Measurements from ENCODE around the gene USP48. TPM values are rescaled to one million over a fixed set of nuclear protein-coding genes. Genes with fewer than 3 reads are reported as not detected.
A peak's percentile ranks its signal among the peaks of the same experiment; 100 is the strongest.

Gene USP48
- total and polyA plus RNA-seq, 2 of the 13 experiments (the other 11 are each of a cell fraction or from before 2014, with no cell fraction given) = 30.4 to 30.7 TPM

DNA sequence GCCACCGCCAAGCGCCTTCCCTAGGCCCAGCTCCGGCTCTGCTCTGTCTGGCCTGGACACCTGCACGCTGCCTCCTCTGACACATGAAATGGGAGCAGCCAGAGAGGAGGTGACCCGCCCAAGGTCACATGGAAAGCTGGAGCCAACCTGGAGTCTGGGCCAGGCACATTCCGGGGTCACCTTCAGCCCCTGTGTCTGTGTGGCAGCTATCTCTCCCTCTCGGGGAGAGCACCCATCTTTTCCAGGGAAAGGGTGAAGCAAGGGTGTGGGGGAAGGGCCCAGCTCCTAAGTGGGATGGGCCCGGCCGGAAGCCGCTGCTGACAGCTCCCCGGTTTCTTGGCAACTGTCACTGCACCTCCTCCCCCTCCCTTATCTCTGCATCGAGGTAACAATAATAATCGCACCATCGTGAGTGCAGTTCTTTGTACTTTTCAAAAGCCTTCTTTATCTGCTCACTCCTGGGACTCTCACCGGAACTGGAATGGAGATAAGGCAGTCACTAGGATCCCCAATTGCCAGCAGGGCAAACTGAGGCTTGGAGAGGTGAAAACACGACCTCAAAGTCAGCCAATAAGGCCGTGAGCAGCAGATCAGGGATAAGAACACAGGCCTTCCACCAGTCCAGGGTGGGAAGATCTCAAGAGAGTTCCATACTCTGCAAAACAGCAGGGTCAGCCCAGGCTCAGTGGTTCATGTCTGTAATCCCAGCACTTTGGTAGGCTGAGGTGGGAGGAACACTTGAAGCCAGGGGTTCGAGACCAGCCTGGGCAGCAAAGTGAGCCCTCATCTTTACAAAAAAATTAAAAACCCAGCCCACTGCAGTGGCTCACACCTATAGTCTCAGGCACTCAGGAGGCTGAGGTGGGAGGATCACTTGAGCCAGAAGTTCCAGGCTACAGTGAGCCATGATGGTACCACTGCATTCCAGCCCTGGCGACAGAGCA lies 150.7 kb downstream of the USP48 start (continued):
- TF ChIP-seq, protein P1, sequence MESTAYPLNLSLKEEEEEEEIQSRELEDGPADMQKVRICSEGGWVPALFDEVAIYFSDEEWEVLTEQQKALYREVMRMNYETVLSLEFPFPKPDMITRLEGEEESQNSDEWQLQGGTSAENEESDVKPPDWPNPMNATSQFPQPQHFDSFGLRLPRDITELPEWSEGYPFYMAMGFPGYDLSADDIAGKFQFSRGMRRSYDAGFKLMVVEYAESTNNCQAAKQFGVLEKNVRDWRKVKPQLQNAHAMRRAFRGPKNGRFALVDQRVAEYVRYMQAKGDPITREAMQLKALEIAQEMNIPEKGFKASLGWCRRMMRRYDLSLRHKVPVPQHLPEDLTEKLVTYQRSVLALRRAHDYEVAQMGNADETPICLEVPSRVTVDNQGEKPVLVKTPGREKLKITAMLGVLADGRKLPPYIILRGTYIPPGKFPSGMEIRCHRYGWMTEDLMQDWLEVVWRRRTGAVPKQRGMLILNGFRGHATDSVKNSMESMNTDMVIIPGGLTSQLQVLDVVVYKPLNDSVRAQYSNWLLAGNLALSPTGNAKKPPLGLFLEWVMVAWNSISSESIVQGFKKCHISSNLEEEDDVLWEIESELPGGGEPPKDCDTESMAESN (CRISPR knock-in tag; conservative IDR thresholded peaks at IDR 0.05) = no peak
- TF ChIP-seq KDM1A (CRISPR knock-in tag; IDR thresholded peaks at IDR 0.05) (peak; percentile 94; the same call in 1 of the 2 replicates), KLF11 (CRISPR knock-in tag; IDR thresholded peaks at IDR 0.05) (no peak), AGO2 (optimal IDR thresholded peaks at IDR 0.05; ENCODE audit: low read depth, low read length) (peak; percentile 52), SOX6 (IDR thresholded peaks at IDR 0.05) (no peak), SOX6 (CRISPR knock-in tag; IDR thresholded peaks at IDR 0.05) (peak; percentile 59; the same call in 1 of the 2 replicates), NR2F6 (IDR thresholded peaks at IDR 0.05) (no peak; the same call in 1 of the 2 replicates), NR2F6 (CRISPR knock-in tag; IDR thresholded peaks at IDR 0.05) (peak; percentile 14; the same call in 1 of the 2 replicates), HOXD1 (CRISPR knock-in tag; IDR thresholded peaks at IDR 0.05) (no peak), ZBTB7A (CRISPR knock-in tag; IDR thresholded peaks at IDR 0.05) (no peak), KMT2B (CRISPR knock-in tag; IDR thresholded peaks at IDR 0.05) (no peak), PPARG (CRISPR knock-in tag; conservative IDR thresholded peaks at IDR 0.05) (0 out of 2 replicates have a peak, but pooled peaks have one; percentile 19)
- TF ChIP-seq, protein P2, sequence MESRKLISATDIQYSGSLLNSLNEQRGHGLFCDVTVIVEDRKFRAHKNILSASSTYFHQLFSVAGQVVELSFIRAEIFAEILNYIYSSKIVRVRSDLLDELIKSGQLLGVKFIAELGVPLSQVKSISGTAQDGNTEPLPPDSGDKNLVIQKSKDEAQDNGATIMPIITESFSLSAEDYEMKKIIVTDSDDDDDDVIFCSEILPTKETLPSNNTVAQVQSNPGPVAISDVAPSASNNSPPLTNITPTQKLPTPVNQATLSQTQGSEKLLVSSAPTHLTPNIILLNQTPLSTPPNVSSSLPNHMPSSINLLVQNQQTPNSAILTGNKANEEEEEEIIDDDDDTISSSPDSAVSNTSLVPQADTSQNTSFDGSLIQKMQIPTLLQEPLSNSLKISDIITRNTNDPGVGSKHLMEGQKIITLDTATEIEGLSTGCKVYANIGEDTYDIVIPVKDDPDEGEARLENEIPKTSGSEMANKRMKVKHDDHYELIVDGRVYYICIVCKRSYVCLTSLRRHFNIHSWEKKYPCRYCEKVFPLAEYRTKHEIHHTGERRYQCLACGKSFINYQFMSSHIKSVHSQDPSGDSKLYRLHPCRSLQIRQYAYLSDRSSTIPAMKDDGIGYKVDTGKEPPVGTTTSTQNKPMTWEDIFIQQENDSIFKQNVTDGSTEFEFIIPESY (CRISPR knock-in tag; IDR thresholded peaks at IDR 0.05) = peak; percentile 97; the same call in 1 of the 2 replicates
- TF ChIP-seq, protein P3, sequence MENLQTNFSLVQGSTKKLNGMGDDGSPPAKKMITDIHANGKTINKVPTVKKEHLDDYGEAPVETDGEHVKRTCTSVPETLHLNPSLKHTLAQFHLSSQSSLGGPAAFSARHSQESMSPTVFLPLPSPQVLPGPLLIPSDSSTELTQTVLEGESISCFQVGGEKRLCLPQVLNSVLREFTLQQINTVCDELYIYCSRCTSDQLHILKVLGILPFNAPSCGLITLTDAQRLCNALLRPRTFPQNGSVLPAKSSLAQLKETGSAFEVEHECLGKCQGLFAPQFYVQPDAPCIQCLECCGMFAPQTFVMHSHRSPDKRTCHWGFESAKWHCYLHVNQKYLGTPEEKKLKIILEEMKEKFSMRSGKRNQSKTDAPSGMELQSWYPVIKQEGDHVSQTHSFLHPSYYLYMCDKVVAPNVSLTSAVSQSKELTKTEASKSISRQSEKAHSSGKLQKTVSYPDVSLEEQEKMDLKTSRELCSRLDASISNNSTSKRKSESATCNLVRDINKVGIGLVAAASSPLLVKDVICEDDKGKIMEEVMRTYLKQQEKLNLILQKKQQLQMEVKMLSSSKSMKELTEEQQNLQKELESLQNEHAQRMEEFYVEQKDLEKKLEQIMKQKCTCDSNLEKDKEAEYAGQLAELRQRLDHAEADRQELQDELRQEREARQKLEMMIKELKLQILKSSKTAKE (CRISPR knock-in tag; IDR thresholded peaks at IDR 0.05; ENCODE audit: borderline replicate concordance) = no peak
- TF ChIP-seq, protein P4, sequence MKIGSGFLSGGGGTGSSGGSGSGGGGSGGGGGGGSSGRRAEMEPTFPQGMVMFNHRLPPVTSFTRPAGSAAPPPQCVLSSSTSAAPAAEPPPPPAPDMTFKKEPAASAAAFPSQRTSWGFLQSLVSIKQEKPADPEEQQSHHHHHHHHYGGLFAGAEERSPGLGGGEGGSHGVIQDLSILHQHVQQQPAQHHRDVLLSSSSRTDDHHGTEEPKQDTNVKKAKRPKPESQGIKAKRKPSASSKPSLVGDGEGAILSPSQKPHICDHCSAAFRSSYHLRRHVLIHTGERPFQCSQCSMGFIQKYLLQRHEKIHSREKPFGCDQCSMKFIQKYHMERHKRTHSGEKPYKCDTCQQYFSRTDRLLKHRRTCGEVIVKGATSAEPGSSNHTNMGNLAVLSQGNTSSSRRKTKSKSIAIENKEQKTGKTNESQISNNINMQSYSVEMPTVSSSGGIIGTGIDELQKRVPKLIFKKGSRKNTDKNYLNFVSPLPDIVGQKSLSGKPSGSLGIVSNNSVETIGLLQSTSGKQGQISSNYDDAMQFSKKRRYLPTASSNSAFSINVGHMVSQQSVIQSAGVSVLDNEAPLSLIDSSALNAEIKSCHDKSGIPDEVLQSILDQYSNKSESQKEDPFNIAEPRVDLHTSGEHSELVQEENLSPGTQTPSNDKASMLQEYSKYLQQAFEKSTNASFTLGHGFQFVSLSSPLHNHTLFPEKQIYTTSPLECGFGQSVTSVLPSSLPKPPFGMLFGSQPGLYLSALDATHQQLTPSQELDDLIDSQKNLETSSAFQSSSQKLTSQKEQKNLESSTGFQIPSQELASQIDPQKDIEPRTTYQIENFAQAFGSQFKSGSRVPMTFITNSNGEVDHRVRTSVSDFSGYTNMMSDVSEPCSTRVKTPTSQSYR (CRISPR knock-in tag; IDR thresholded peaks at IDR 0.05; ENCODE audit: borderline replicate concordance) = peak; percentile 76
- TF ChIP-seq, protein P5, sequence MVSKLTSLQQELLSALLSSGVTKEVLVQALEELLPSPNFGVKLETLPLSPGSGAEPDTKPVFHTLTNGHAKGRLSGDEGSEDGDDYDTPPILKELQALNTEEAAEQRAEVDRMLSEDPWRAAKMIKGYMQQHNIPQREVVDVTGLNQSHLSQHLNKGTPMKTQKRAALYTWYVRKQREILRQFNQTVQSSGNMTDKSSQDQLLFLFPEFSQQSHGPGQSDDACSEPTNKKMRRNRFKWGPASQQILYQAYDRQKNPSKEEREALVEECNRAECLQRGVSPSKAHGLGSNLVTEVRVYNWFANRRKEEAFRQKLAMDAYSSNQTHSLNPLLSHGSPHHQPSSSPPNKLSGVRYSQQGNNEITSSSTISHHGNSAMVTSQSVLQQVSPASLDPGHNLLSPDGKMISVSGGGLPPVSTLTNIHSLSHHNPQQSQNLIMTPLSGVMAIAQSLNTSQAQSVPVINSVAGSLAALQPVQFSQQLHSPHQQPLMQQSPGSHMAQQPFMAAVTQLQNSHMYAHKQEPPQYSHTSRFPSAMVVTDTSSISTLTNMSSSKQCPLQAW (CRISPR knock-in tag; IDR thresholded peaks at IDR 0.05) = 0 out of 2 replicates have a peak, but pooled peaks have one; percentile 18
